Smooth muscle cell (in vitro differentiated cells): ENCODE measurements around the gene CXCL16. TPM values are rescaled to one million over a fixed set of nuclear protein-coding genes. Genes with fewer than 3 reads are reported as not detected.

Source experiments
- DNase-seq: peaks from one replicate; lab custom pipeline; 2025; ENCODE audit not compliant: unreplicated experiment; lab: John Stamatoyannopoulos, UW
- H2AFZ ChIP-seq: fragments of 200-600 bp; sonication (generic); 2 replicates; pipeline ENCODE4 v1.6.0; 2016; ENCODE audit warnings: antibody characterized with exemption, low read depth, mild to moderate bottlenecking
- H3F3A ChIP-seq: fragments of 200-600 bp; sonication (generic); 2 replicates; pipeline ENCODE4 v1.6.0; 2017; ENCODE audit warnings: antibody characterized with exemption, low read depth
- H3K27ac ChIP-seq: fragments of 200-600 bp; sonication (generic); 2 replicates; pipeline ENCODE4 v1.5.1; 2016; ENCODE audit warnings: low read depth, mild to moderate bottlenecking
- H3K27me3 ChIP-seq: fragments of 200-600 bp; sonication (generic); 2 replicates; pipeline ENCODE4 v1.6.1; 2016; ENCODE audit warnings: low read depth, mild to moderate bottlenecking
- H3K36me3 ChIP-seq: fragments of 200-600 bp; sonication (generic); 2 replicates; pipeline ENCODE4 v1.5.1; 2016; ENCODE audit warnings: low read depth
- H3K4me1 ChIP-seq: fragments of 200-600 bp; sonication (generic); 2 replicates; pipeline ENCODE4 v1.5.1; 2016; ENCODE audit warnings: low read depth
- H3K4me2 ChIP-seq: fragments of 200-600 bp; sonication (generic); 2 replicates; pipeline ENCODE4 v1.6.0; 2016; ENCODE audit warnings: mild to moderate bottlenecking
- H3K4me3 ChIP-seq: fragments of 200-600 bp; sonication (generic); 2 replicates; pipeline ENCODE4 v1.5.1; 2016; ENCODE audit warnings: mild to moderate bottlenecking
- H3K79me2 ChIP-seq: fragments of 200-600 bp; sonication (generic); 2 replicates; pipeline ENCODE4 v1.6.0; 2016; ENCODE audit warnings: low read depth, mild to moderate bottlenecking
- H3K9ac ChIP-seq: fragments of 200-600 bp; sonication (generic); 2 replicates; pipeline ENCODE4 v1.6.0; 2016; ENCODE audit warnings: low read depth
- H3K9me3 ChIP-seq: fragments of 200-600 bp; sonication (generic); replicated peaks from 2 replicates; pipeline ENCODE4 v1.5.1; 2016; ENCODE audit warnings: low read depth
- H4K20me1 ChIP-seq: fragments of 200-600 bp; sonication (generic); 2 replicates; pipeline ENCODE4 v1.6.0; 2016; ENCODE audit warnings: low read depth
- CTCF ChIP-seq: fragments of 200-600 bp; sonication (generic); IDR thresholded peaks from 2 replicates; pipeline ENCODE4 v1.5.1; 2017; ENCODE audit warnings: borderline replicate concordance, mild to moderate bottlenecking, antibody characterized with exemption; ENCODE audit not compliant: insufficient read depth, poor library complexity, severe bottlenecking
- WGBS: methylation state at CpG from one replicate; pipeline ENCODE4 v1.1.7; 2016; ENCODE audit warnings: low lambda C conversion rate; 5-methylcytosine and 5-hydroxymethylcytosine counted together
- polyA plus RNA-seq: library from polyadenylated mRNA; unstranded; fragments of >200 nt; fragmentation: Nextera tagmentation; extraction: Ambion mirVana; gene quantifications from 2 replicates; pipeline ENCODE4 v1.2.1, GENCODE V29; 2016
- total RNA-seq: library from RNA; depleted of rRNA; stranded (reverse); fragments of >200 nt; gene quantifications from 2 replicates; pipeline ENCODE4 v1.2.3, GENCODE V29; 2014

The CXCL16 gene
- total and polyA plus RNA-seq, 2 experiments from 2014 or later = 2.3 to 3.2 TPM

GRCh38 chr17:4719146-4719545 is 20.6 kb downstream of the CXCL16 start:
- no peak overlapping the region for H3K4me3 ChIP-seq
- no peak for TF ChIP-seq CTCF
- no peaks in the 10 kb centered on the region for H3K4me1 ChIP-seq
- no peak overlapping the region for H2AFZ ChIP-seq
- no peaks in the 10 kb centered on the region for H3K36me3 ChIP-seq
- H3F3A ChIP-seq = no peaks in the 10 kb centered on the region
- no peaks in the 10 kb centered on the region for H4K20me1 ChIP-seq
- H3K27ac ChIP-seq = no peak overlapping the region
- no peak overlapping the region for H3K9ac ChIP-seq
- no peaks in the 10 kb centered on the region for H3K9me3 ChIP-seq
- no peaks in the 10 kb centered on the region for H3K79me2 ChIP-seq
- WGBS = 94% methylated on average over 10 of the region's 10 CpGs
- no peak for DNase-seq
- no peak overlapping the region for H3K4me2 ChIP-seq
- no peaks in the 10 kb centered on the region for H3K27me3 ChIP-seq

- Histone ChIP-seq H3K27me3 (no peaks in the 10 kb centered on the region), H3K36me3 (no peaks in the 10 kb centered on the region), H3K9ac (no peak overlapping the region), H2AFZ (no peak overlapping the region), H3K79me2 (no peaks in the 10 kb centered on the region), H3K4me3 (no peak overlapping the region), H4K20me1 (no peaks in the 10 kb centered on the region), H3K9me3 (no peaks in the 10 kb centered on the region), H3F3A (no peaks in the 10 kb centered on the region), H3K4me1 (no peaks in the 10 kb centered on the region), H3K27ac (no peak overlapping the region), H3K4me2 (no peak overlapping the region)
- TF ChIP-seq CTCF = no peak
- no peak for DNase-seq
- 98% methylated on average over 13 of the region's 13 CpGs for WGBS
Observed at GRCh38 chr17:4718276-4718675, 21.5 kb downstream of the CXCL16 start.

GRCh38 chr17:4717791-4718190 is 21.9 kb downstream of the CXCL16 start:
- no peak for TF ChIP-seq CTCF
- H3K9ac ChIP-seq = no peak overlapping the region
- no peak overlapping the region for H3K27ac ChIP-seq
- H3K4me3 ChIP-seq = no peak overlapping the region
- no peak for DNase-seq
- no peak overlapping the region for H3K4me2 ChIP-seq
- 95% methylated on average over 17 of the region's 17 CpGs for WGBS
- H3K4me1 ChIP-seq = no peaks in the 10 kb centered on the region
- H3K9me3 ChIP-seq = no peaks in the 10 kb centered on the region
- no peaks in the 10 kb centered on the region for H3F3A ChIP-seq
- no peaks in the 10 kb centered on the region for H3K27me3 ChIP-seq
- H3K36me3 ChIP-seq = no peaks in the 10 kb centered on the region
- no peaks in the 10 kb centered on the region for H3K79me2 ChIP-seq
- H4K20me1 ChIP-seq = no peaks in the 10 kb centered on the region
- H2AFZ ChIP-seq = no peak overlapping the region

- Histone ChIP-seq H3K4me3 (no peak overlapping the region), H3K27me3 (no peaks in the 10 kb centered on the region), H3K9ac (no peak overlapping the region), H2AFZ (no peak overlapping the region), H3K4me2 (no peak overlapping the region), H3K27ac (no peak overlapping the region), H3K79me2 (no peaks in the 10 kb centered on the region), H4K20me1 (no peaks in the 10 kb centered on the region), H3K9me3 (no peaks in the 10 kb centered on the region), H3K4me1 (peaks cover 4% of the 10 kb centered on the region), H3F3A (no peaks in the 10 kb centered on the region), H3K36me3 (no peaks in the 10 kb centered on the region)
- DNase-seq = no peak
- TF ChIP-seq CTCF = no peak
- WGBS = 95% methylated on average over 10 of the region's 10 CpGs
Observed at GRCh38 chr17:4716081-4716480, 23.6 kb downstream of the CXCL16 start.
